Measurements from ENCODE around the gene TMEM232.

The TMEM232 gene

DNA sequence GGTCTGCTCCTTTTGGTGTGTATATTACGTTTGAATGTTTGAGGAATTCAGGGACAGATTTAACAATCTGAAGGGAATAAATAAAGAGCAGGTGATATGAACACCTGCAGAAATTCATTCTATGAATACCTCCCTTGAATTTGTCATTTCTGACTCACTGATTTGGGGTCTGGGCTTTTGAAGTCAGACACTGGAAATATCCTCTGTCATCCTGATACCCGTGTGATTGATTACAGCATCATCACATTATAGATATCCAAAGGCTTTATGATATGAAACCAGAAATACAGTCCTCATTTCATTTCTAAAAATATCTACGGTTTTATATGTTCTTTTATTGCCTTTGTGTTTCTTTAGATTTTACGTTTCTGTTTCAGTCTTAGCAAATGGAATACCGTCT, 68.5 kb downstream of the TMEM232 start:
- Histone ChIP-seq H3K27me3 (ENCODE audit: low read depth, low read length) (no peaks in the 10 kb centered on the region), H3K9me3 (ENCODE audit: control insufficient read depth in 1 of 2, low read length in 2 of 2) (no peaks in the 10 kb centered on the region), H3K4me1 (ENCODE audit: control insufficient read depth in 1 of 2, insufficient read depth in 2 of 2, low read length in 2 of 2) (no peaks in the 10 kb centered on the region), H3K36me3 (ENCODE audit: control insufficient read depth in 1 of 2, insufficient read depth in 2 of 2, low read length in 2 of 2) (no peaks in the 10 kb centered on the region), H3K27ac (ENCODE audit: low read length) (no peak overlapping the region), H3K4me3 (ENCODE audit: low read depth in 1 of 2, low read length in 2 of 2) (no peak overlapping the region)

DNA sequence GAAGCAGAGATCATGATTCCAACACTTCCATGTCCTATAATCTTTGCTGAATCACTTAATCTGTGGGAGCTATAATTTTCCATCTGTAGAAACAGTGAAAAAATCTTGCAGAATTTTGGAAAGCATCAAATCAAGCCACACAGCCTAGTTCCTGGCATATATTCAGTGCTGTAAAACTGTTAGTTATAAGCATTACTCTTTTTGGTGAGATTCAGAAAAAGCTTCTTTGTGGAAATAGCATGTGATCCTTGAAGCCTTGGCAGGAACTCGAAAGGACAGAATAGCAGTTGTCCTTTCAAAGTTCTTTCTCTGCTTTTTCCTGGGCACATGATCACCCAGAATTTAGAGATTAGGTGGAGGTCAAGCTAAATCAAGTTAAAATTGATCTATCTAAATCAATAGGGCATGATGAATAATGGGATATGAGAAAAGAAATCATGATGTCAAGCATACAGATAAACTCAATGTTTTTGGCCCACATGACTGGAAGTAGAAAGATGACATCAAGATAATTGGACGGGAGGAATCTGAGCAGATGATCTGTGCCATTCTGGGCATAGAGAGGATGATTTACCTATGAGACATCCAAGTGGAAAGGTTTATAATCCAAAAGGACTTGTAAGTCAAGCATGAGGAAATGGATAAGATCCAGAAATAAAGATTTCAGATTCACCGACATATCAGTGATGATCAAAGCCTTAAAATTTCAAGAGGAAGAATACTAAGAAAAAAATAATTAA, 73.1 kb downstream of the TMEM232 start:
- H3K27me3 ChIP-seq (ENCODE audit: low read depth, low read length) = no peaks in the 10 kb centered on the region
- no peak overlapping the region for H3K27ac ChIP-seq (ENCODE audit: low read length)
- no peaks in the 10 kb centered on the region for H3K9me3 ChIP-seq (ENCODE audit: control insufficient read depth in 1 of 2, low read length in 2 of 2)

DNA sequence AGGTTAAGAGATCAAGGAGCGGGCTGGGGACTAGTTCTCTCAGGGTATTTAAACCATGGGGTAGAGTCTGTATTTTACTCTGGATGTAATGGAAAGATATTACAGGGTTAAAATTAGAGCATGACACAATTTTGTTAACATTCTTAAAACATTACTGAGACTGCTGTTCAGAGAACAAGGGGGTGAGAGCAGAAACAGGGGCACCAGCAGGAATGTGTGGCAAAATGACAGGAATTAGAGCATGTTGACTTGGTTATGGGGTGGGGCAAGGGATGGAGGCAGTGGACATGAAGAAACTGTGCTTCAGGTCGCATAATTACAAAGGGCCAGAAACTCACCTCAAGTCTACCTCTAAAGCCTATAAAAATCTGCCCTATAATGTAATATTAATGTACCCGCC, 75.0 kb downstream of the TMEM232 start:
- Histone ChIP-seq H3K4me3 (ENCODE audit: low read depth in 1 of 2, low read length in 2 of 2) (no peak overlapping the region), H3K4me1 (ENCODE audit: control insufficient read depth in 1 of 2, insufficient read depth in 2 of 2, low read length in 2 of 2) (no peaks in the 10 kb centered on the region), H3K36me3 (ENCODE audit: control insufficient read depth in 1 of 2, insufficient read depth in 2 of 2, low read length in 2 of 2) (no peaks in the 10 kb centered on the region), H3K27ac (ENCODE audit: low read length) (no peak overlapping the region), H3K27me3 (ENCODE audit: low read depth, low read length) (no peaks in the 10 kb centered on the region), H3K9me3 (ENCODE audit: control insufficient read depth in 1 of 2, low read length in 2 of 2) (no peaks in the 10 kb centered on the region)

More for the DNA sequence above, 73.1 kb downstream of the TMEM232 start:
- no peaks in the 10 kb centered on the region for H3K36me3 ChIP-seq (ENCODE audit: control insufficient read depth in 1 of 2, insufficient read depth in 2 of 2, low read length in 2 of 2)
- no peaks in the 10 kb centered on the region for H3K4me1 ChIP-seq (ENCODE audit: control insufficient read depth in 1 of 2, insufficient read depth in 2 of 2, low read length in 2 of 2)
- no peak overlapping the region for H3K4me3 ChIP-seq (ENCODE audit: low read depth in 1 of 2, low read length in 2 of 2)

DNA sequence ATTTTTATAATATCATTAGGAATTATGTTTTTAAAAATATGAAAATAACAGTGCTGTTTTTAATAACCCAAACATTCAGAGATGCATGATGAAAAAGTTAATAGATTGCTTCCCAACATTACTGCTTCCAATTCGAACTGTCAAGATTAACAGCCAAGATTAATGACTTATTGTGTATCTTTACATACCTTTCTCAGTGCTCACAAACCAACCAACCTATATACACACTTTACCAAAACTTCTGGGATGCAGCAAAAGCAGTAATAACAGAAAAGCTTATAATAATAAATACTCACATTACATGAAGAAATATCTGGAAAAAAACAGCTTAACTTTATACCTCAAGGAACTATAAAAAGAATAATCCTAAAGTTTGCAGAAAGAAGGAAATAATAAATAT, 82.1 kb downstream of the TMEM232 start:
- H3K9me3 ChIP-seq (ENCODE audit: control insufficient read depth in 1 of 2, low read length in 2 of 2) = no peaks in the 10 kb centered on the region

DNA sequence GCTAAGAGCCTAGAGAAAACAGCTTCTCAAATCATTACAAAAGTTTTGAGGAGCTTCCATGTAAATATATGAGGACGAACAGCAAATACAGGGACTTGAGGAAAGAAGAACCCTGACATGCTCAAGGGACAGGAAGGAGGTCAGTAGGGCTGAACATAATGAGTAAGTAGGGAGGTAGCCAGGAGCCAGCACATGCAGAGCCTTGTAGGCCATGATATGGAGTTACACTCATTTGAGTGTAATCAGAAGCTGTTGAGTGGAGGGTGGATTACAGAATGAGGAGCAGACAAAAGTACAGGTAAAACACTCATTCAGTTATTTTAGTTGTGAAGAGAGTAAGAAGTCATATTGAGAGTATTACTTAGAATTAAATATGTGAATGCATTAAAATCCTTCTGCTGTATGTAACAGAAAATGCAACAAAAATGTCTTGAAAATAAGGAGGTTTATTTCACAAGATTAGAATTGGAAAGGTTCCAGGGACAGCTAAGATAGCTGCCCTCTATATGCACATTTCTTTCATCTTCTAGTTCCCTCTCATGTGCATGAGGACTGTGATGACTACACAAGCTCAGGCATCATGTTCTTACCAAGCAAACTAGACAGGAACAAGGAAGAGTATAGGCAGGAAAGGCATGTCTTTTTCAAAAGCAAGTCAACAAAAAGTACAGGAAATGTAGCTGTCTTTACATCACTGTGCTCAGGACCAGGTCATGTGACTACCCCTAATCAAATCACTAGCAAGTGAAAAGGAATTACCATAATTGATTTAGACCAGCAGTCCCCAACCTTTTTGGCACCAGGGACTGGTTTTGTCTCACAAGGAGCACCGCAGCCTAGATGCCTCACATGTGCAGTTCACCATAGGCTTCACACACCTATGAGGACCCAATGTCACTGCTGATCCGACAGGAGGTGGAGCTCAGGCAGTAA, 87.2 kb downstream of the TMEM232 start:
- no peaks in the 10 kb centered on the region for H3K9me3 ChIP-seq (ENCODE audit: control insufficient read depth in 1 of 2, low read length in 2 of 2)
- H3K4me1 ChIP-seq (ENCODE audit: control insufficient read depth in 1 of 2, insufficient read depth in 2 of 2, low read length in 2 of 2) = no peaks in the 10 kb centered on the region
- H3K27ac ChIP-seq (ENCODE audit: low read length) = no peak overlapping the region
- H3K36me3 ChIP-seq (ENCODE audit: control insufficient read depth in 1 of 2, insufficient read depth in 2 of 2, low read length in 2 of 2) = no peaks in the 10 kb centered on the region
- H3K27me3 ChIP-seq (ENCODE audit: low read depth, low read length) = no peaks in the 10 kb centered on the region
- H3K4me3 ChIP-seq (ENCODE audit: low read depth in 1 of 2, low read length in 2 of 2) = no peak overlapping the region

More for the DNA sequence above, 82.1 kb downstream of the TMEM232 start:
- H3K4me3 ChIP-seq (ENCODE audit: low read depth in 1 of 2, low read length in 2 of 2) = no peak overlapping the region
- H3K27ac ChIP-seq (ENCODE audit: low read length) = no peak overlapping the region
- H3K27me3 ChIP-seq (ENCODE audit: low read depth, low read length) = no peaks in the 10 kb centered on the region
- no peaks in the 10 kb centered on the region for H3K4me1 ChIP-seq (ENCODE audit: control insufficient read depth in 1 of 2, insufficient read depth in 2 of 2, low read length in 2 of 2)
- no peaks in the 10 kb centered on the region for H3K36me3 ChIP-seq (ENCODE audit: control insufficient read depth in 1 of 2, insufficient read depth in 2 of 2, low read length in 2 of 2)

DNA sequence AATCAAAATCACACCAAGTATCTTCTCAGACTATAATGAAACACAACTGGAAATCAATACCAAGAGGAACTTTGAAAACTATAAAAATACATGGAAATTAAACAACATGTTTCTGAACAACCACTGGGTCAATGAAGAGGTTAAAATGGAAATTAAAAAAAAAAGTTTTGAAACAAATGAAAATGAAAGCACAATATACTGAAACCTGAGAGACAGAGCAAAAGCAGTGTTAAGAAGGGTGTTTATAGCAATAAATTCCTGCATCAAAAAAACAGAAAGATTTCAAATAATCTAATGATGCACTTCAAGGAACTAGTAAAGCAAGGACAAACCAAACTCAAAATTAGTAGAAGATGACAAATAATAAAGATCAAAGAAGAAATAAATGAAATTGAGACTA, 92.0 kb downstream of the TMEM232 start:
- Histone ChIP-seq H3K27ac (ENCODE audit: low read length) (no peak overlapping the region), H3K4me1 (ENCODE audit: control insufficient read depth in 1 of 2, insufficient read depth in 2 of 2, low read length in 2 of 2) (no peaks in the 10 kb centered on the region), H3K27me3 (ENCODE audit: low read depth, low read length) (no peaks in the 10 kb centered on the region), H3K9me3 (ENCODE audit: control insufficient read depth in 1 of 2, low read length in 2 of 2) (no peaks in the 10 kb centered on the region), H3K36me3 (ENCODE audit: control insufficient read depth in 1 of 2, insufficient read depth in 2 of 2, low read length in 2 of 2) (no peaks in the 10 kb centered on the region), H3K4me3 (ENCODE audit: low read depth in 1 of 2, low read length in 2 of 2) (no peak overlapping the region)

DNA sequence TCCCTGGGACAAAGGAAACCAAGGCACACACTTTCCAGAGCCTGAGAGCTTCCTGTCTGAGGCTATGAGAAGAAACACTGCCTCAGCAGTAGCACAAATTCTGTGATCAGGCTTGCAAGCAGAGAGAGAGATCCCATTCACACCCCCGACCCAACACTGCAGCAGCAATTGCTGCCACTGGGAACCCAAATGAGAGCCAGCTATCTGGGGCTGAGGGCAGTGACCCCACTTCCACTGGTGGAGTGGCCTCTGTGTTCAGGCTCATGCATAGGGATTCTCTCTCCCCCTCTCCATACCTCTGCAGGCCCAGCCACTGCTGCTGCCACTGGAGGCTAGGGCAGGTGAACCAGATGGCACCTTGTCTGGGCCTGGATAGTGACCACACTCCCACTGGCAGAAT, 95.2 kb downstream of the TMEM232 start:
- no peaks in the 10 kb centered on the region for H3K27me3 ChIP-seq (ENCODE audit: low read depth, low read length)
- H3K27ac ChIP-seq (ENCODE audit: low read length) = no peak overlapping the region
- H3K4me3 ChIP-seq (ENCODE audit: low read depth in 1 of 2, low read length in 2 of 2) = no peak overlapping the region
- H3K9me3 ChIP-seq (ENCODE audit: control insufficient read depth in 1 of 2, low read length in 2 of 2) = no peaks in the 10 kb centered on the region
- no peaks in the 10 kb centered on the region for H3K36me3 ChIP-seq (ENCODE audit: control insufficient read depth in 1 of 2, insufficient read depth in 2 of 2, low read length in 2 of 2)
- H3K4me1 ChIP-seq (ENCODE audit: control insufficient read depth in 1 of 2, insufficient read depth in 2 of 2, low read length in 2 of 2) = no peaks in the 10 kb centered on the region

DNA sequence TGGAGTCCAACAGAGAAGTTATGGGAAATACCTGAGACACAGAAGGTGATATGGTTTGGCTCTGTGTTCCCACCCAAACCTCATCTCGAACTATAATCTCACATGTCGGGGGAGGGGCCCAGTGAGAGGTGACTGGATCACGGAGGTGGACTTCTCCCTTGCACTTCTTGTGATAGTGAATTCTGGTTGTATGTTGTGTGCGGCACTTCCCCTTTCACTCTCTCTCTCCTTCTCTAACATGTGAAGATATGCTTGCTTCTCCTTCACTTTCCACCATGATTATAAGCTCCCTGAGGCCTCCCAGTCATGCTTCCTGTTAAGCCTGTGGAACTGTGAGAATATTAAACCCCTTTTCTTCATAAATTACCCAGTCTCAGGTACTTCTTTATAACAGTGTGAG, 96.1 kb downstream of the TMEM232 start:
- Histone ChIP-seq H3K4me3 (ENCODE audit: low read depth in 1 of 2, low read length in 2 of 2) (no peak overlapping the region), H3K4me1 (ENCODE audit: control insufficient read depth in 1 of 2, insufficient read depth in 2 of 2, low read length in 2 of 2) (no peaks in the 10 kb centered on the region), H3K27ac (ENCODE audit: low read length) (no peak overlapping the region), H3K9me3 (ENCODE audit: control insufficient read depth in 1 of 2, low read length in 2 of 2) (no peaks in the 10 kb centered on the region), H3K27me3 (ENCODE audit: low read depth, low read length) (no peaks in the 10 kb centered on the region), H3K36me3 (ENCODE audit: control insufficient read depth in 1 of 2, insufficient read depth in 2 of 2, low read length in 2 of 2) (no peaks in the 10 kb centered on the region)

DNA sequence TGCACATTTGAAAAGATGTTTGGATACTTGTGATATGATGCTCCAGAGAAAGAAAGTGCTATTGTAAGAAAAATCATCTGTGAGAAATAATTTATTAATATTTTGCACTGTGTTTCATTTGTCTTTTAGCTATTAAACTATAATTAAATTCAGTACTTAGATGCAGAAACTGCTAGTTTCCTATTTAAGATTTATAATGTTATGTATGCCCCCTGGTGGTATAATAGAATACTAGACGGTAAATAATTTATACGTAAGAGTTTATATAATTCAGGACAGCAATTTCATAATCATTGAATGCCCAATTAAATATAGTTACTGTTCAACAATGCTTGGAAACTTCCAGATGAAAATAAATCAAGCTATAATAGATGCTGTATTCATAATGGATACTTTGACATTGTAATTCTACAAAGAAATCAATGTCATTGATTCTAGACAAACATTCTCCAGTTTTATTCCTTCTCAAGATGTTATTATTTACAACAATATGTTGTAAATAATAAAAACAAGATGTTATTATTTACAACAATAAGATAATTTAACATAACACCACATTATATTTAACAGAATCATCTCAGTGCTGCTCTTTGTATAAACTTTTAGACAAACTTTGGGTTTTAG, 101.0 kb downstream of the TMEM232 start:
- Histone ChIP-seq H3K9me3 (ENCODE audit: control insufficient read depth in 1 of 2, low read length in 2 of 2) (no peaks in the 10 kb centered on the region), H3K36me3 (ENCODE audit: control insufficient read depth in 1 of 2, insufficient read depth in 2 of 2, low read length in 2 of 2) (no peaks in the 10 kb centered on the region), H3K27me3 (ENCODE audit: low read depth, low read length) (no peaks in the 10 kb centered on the region), H3K4me3 (ENCODE audit: low read depth in 1 of 2, low read length in 2 of 2) (no peak overlapping the region), H3K4me1 (ENCODE audit: control insufficient read depth in 1 of 2, insufficient read depth in 2 of 2, low read length in 2 of 2) (no peaks in the 10 kb centered on the region), H3K27ac (ENCODE audit: low read length) (no peak overlapping the region)

DNA sequence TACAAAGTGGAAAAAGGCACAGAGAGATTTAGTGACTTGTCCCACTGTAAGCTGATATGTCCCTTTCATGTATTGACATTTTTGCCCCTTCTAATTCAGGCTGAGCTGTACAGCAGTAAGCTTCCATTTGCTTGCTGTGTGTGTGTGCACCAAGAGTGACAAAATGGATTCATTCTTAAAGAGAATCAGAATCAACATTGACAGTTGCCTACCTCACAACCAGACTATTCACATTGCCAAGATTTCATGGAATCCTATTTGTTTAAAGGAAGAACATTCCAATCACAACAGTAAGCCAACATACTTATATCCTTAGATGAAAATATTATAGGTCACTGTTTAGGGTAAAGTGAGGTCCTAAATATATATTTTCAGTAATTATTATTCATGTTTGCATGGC, 102.6 kb downstream of the TMEM232 start:
- Histone ChIP-seq H3K27me3 (ENCODE audit: low read depth, low read length) (no peaks in the 10 kb centered on the region), H3K36me3 (ENCODE audit: control insufficient read depth in 1 of 2, insufficient read depth in 2 of 2, low read length in 2 of 2) (no peaks in the 10 kb centered on the region), H3K27ac (ENCODE audit: low read length) (no peak overlapping the region), H3K9me3 (ENCODE audit: control insufficient read depth in 1 of 2, low read length in 2 of 2) (no peaks in the 10 kb centered on the region), H3K4me3 (ENCODE audit: low read depth in 1 of 2, low read length in 2 of 2) (no peak overlapping the region), H3K4me1 (ENCODE audit: control insufficient read depth in 1 of 2, insufficient read depth in 2 of 2, low read length in 2 of 2) (no peaks in the 10 kb centered on the region)

DNA sequence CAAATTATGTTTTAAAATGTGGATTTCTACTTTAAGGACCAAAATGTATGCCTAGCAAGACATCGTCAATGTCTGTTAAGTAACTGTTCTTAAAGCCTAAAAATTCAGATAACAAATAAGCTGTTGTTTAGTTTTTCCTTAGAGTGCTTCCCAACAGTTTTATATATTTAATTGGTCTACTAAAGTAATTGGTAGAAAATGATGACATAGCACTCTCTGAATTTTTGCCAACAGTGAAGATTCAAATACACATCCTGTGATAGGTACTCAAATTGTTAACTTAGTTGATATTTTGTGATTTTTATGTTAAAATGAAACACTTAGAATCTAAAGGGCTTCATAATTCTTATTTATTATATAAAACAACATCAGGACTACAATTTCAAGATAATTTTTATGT, 107.5 kb downstream of the TMEM232 start:
- no peak overlapping the region for H3K27ac ChIP-seq (ENCODE audit: low read length)
- H3K27me3 ChIP-seq (ENCODE audit: low read depth, low read length) = no peaks in the 10 kb centered on the region
- no peak overlapping the region for H3K4me3 ChIP-seq (ENCODE audit: low read depth in 1 of 2, low read length in 2 of 2)
- H3K36me3 ChIP-seq (ENCODE audit: control insufficient read depth in 1 of 2, insufficient read depth in 2 of 2, low read length in 2 of 2) = no peaks in the 10 kb centered on the region
- H3K4me1 ChIP-seq (ENCODE audit: control insufficient read depth in 1 of 2, insufficient read depth in 2 of 2, low read length in 2 of 2) = no peaks in the 10 kb centered on the region
- peaks cover 0 to 3% of the 10 kb centered on the region in 2 donors for H3K9me3 ChIP-seq (ENCODE audit: control insufficient read depth in 1 of 2, low read length in 2 of 2)
